Hepatocyte (in vitro differentiated cells): Measurements from ENCODE around the gene WDR89. TPM values are rescaled to one million over a fixed set of nuclear protein-coding genes. Genes with fewer than 3 reads are reported as not detected.

ENCODE experiments used
- DNase-seq: peaks from one replicate; pipeline ENCODE4 v3.0.0-alpha.2; 2016; ENCODE audit warnings: low spot score
- H2AFZ ChIP-seq: fragments of 200-600 bp; sonication (generic); 2 replicates; pipeline ENCODE4 v1.6.0; 2016; ENCODE audit warnings: antibody characterized with exemption, mild to moderate bottlenecking
- H3K27ac ChIP-seq: fragments of 200-600 bp; sonication (generic); 2 replicates; pipeline ENCODE4 v1.5.1; 2016; ENCODE audit warnings: mild to moderate bottlenecking
- H3K27me3 ChIP-seq: fragments of 200-600 bp; sonication (generic); 2 replicates; pipeline ENCODE4 v1.6.1; 2016
- H3K36me3 ChIP-seq: fragments of 200-600 bp; sonication (generic); replicated peaks from 2 replicates; pipeline ENCODE4 v1.5.1; 2016; ENCODE audit warnings: low read depth; ENCODE audit not compliant: insufficient read depth
- H3K4me1 ChIP-seq: fragments of 200-600 bp; sonication (generic); 2 replicates; pipeline ENCODE4 v1.5.1; 2016; ENCODE audit warnings: mild to moderate bottlenecking, moderate library complexity; ENCODE audit not compliant: insufficient read depth
- H3K4me2 ChIP-seq: fragments of 200-600 bp; sonication (generic); 2 replicates; pipeline ENCODE4 v1.6.0; 2016
- H3K4me3 ChIP-seq: fragments of 200-600 bp; sonication (generic); 2 replicates; pipeline ENCODE4 v1.5.1; 2016; ENCODE audit warnings: mild to moderate bottlenecking
- H3K79me2 ChIP-seq: fragments of 200-600 bp; sonication (generic); 2 replicates; pipeline ENCODE4 v1.6.0; 2017; ENCODE audit warnings: mild to moderate bottlenecking
- H3K9me2 ChIP-seq: fragments of 200-600 bp; sonication (generic); replicated peaks from 2 replicates; pipeline ENCODE4 v1.6.0; 2017; ENCODE audit warnings: mild to moderate bottlenecking; ENCODE audit not compliant: insufficient read depth
- H3K9me3 ChIP-seq: fragments of 200-600 bp; sonication (generic); 2 replicates; pipeline ENCODE4 v1.5.1; 2016; ENCODE audit warnings: low read depth, mild to moderate bottlenecking
- H4K20me1 ChIP-seq: fragments of 200-600 bp; sonication (generic); 2 replicates; pipeline ENCODE4 v1.6.0; 2016; ENCODE audit warnings: mild to moderate bottlenecking; ENCODE audit not compliant: insufficient read depth, poor library complexity, severe bottlenecking
- EZH2 ChIP-seq: fragments of 200-600 bp; sonication (generic); IDR thresholded peaks from 2 replicates; pipeline ENCODE4 v1.6.1; 2016; ENCODE audit warnings: antibody characterized with exemption, mild to moderate bottlenecking, borderline replicate concordance
- EZH2phosphoT487 ChIP-seq: fragments of 200-600 bp; sonication (generic); IDR thresholded peaks from one replicate; pipeline ENCODE4 v1.6.1; 2018; ENCODE audit warnings: antibody characterized with exemption, mild to moderate bottlenecking, low read depth, moderate library complexity; ENCODE audit not compliant: unreplicated experiment, severe bottlenecking
- WGBS: methylation state at CpG from one replicate; pipeline ENCODE4 v1.1.6; 2016; ENCODE audit warnings: low lambda C conversion rate; ENCODE audit errors: missing lambda C conversion rate; 5-methylcytosine and 5-hydroxymethylcytosine counted together
- polyA plus RNA-seq: library from polyadenylated mRNA; unstranded; fragments of >200 nt; fragmentation: Nextera tagmentation; extraction: Ambion mirVana; gene quantifications from 2 replicates; pipeline ENCODE4 v1.2.1, GENCODE V29; 2016
- total RNA-seq: library from RNA; depleted of rRNA; stranded (reverse); fragments of >200 nt; gene quantifications from 2 replicates; pipeline ENCODE4 v1.2.3, GENCODE V29; 2014
- TF ChIP-seq, protein P1 (sequence below): fragments of 200-600 bp; sonication (generic); IDR thresholded peaks from 2 replicates; pipeline ENCODE4 v1.5.1; 2016; ENCODE audit warnings: antibody characterized with exemption, mild to moderate bottlenecking; ENCODE audit not compliant: poor library complexity

Gene WDR89
- total and polyA plus RNA-seq, 2 experiments from 2014 or later = 3.9 to 14.6 TPM

DNA sequence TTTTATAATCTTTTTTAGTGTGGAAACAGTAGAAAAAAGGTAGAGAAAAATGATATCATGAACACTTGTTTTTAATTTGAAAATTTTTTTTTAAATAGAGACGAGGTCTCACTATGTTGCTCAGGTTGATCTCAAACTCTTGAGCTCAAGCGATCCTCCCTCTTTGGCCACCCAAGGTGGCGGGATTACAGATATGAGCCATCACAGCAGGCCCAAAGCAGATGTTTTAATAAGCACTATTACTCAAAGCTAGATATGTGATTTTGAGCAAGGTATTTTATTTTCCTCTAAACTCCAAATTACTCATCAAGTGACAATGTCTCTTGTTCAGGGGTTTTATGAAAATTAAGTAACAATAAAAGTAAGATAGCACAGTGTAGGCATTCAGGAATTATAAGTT lies 10.7 kb upstream of the WDR89 start:
- Histone ChIP-seq H3K9me3 (no peaks in the 10 kb centered on the region), H2AFZ (no peak overlapping the region), H3K79me2 (no peaks in the 10 kb centered on the region), H3K36me3 (no peaks in the 10 kb centered on the region), H3K27ac (no peak overlapping the region), H3K27me3 (no peaks in the 10 kb centered on the region), H3K4me1 (no peaks in the 10 kb centered on the region), H3K4me3 (no peak overlapping the region), H3K9me2 (no peaks in the 10 kb centered on the region), H3K4me2 (no peak overlapping the region), H4K20me1 (no peaks in the 10 kb centered on the region)
- DNase-seq = no peak
- TF ChIP-seq EZH2phosphoT487 (no peak), EZH2 (no peak)
- TF ChIP-seq, protein P1, sequence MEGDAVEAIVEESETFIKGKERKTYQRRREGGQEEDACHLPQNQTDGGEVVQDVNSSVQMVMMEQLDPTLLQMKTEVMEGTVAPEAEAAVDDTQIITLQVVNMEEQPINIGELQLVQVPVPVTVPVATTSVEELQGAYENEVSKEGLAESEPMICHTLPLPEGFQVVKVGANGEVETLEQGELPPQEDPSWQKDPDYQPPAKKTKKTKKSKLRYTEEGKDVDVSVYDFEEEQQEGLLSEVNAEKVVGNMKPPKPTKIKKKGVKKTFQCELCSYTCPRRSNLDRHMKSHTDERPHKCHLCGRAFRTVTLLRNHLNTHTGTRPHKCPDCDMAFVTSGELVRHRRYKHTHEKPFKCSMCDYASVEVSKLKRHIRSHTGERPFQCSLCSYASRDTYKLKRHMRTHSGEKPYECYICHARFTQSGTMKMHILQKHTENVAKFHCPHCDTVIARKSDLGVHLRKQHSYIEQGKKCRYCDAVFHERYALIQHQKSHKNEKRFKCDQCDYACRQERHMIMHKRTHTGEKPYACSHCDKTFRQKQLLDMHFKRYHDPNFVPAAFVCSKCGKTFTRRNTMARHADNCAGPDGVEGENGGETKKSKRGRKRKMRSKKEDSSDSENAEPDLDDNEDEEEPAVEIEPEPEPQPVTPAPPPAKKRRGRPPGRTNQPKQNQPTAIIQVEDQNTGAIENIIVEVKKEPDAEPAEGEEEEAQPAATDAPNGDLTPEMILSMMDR = no peak
- WGBS = 99% methylated on average over 3 of the region's 3 CpGs

DNA sequence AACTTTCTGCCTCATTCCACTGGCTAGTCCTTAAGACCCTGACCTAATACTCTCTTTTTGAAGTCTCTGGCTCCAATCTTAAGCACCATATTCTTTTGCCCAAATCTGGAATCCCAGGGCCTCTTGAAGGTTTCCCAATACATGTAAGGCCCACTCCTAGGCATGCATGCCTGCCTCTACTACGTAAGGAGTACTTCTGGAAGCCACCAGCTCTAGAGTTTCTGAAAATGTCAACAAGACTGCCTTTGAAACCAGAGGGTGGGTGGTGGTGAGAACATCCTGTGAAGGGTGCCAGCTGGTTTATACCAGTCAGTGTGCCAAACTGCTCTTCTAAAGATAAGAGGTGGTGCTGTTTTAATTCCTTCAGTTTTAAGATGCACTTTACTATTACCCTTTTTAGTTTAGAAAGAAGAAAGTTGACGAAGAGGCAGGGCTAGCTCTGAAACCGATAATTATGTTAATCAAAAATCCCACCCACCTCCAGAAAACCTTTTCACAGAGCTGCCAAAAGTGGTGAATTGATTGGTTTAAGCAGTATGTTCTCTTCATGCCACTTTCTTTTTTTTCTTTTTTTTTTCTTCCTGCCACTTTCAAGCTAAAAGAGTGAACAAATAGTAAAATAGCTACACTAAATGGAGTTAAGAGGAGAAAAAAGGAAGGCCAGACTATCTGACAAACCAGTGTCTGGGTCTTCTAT lies 8.7 kb upstream of the WDR89 start:
- no peaks in the 10 kb centered on the region for H3K27me3 ChIP-seq
- no peaks in the 10 kb centered on the region for H3K79me2 ChIP-seq
- H3K9me2 ChIP-seq = no peaks in the 10 kb centered on the region
- H2AFZ ChIP-seq = no peak overlapping the region
- no peaks in the 10 kb centered on the region for H3K36me3 ChIP-seq
- H4K20me1 ChIP-seq = no peaks in the 10 kb centered on the region
- no peak overlapping the region for H3K4me3 ChIP-seq
- H3K9me3 ChIP-seq = no peaks in the 10 kb centered on the region
- 85% methylated on average over 3 of the region's 3 CpGs for WGBS
- no peaks in the 10 kb centered on the region for H3K4me1 ChIP-seq
- TF ChIP-seq EZH2 (no peak), EZH2phosphoT487 (no peak)
- TF ChIP-seq, protein P1 = no peak
- no peak for DNase-seq
- no peak overlapping the region for H3K4me2 ChIP-seq
- H3K27ac ChIP-seq = no peak overlapping the region

DNA sequence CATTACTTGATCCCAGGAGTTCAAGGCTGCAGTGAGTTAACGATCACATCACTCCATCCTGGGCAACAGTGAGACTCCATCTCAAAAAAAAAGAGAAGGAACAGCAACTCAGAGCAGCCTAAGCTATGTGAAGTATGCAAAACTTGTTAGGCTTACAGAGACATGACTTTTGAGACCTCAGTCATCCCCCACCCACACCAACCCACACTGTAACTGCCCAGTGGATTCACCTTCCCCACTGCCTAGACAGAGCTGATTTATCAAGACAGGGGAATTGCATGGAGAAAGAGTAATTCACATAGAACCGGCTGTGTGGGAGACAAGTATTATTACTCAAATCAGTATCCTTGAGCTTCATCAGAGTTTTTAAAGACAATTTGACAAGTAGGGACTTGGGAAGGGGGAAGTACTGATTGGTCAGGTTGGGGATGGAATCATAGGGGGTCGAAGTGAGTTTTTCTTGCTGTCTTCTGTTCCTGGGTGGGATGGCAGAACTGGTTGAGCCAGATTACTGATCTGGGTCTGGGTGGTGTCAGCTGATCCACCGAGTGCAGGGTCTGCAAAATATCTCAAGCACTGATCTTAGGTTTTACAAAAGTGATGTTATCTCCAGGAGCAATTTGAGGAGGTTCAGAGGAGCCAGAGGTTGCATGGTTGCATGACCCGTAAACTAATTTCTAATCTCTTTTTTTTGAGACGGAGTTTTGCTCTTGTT lies 6.2 kb upstream of the WDR89 start:
- H4K20me1 ChIP-seq = no peaks in the 10 kb centered on the region
- WGBS = 42% methylated on average over 6 of the region's 6 CpGs
- H3K4me1 ChIP-seq = no peaks in the 10 kb centered on the region
- no peak overlapping the region for H3K4me3 ChIP-seq
- H3K4me2 ChIP-seq = no peak overlapping the region
- H3K9me3 ChIP-seq = no peaks in the 10 kb centered on the region
- no peaks in the 10 kb centered on the region for H3K27me3 ChIP-seq
- H3K79me2 ChIP-seq = peaks cover 9% of the 10 kb centered on the region
- H3K36me3 ChIP-seq = no peaks in the 10 kb centered on the region
- DNase-seq = no peak
- H3K9me2 ChIP-seq = no peaks in the 10 kb centered on the region
- H2AFZ ChIP-seq = no peak overlapping the region
- H3K27ac ChIP-seq = no peak overlapping the region
- TF ChIP-seq, protein P1 = no peak
- TF ChIP-seq EZH2phosphoT487 (no peak), EZH2 (no peak)
